NCI-H146 treated with DMSO at 0.1 percent for 48 hours (cell line): ENCODE measurements around the gene LAMA2.

Source experiments
- DNase-seq: peaks from one replicate; lab custom pipeline; 2025; ENCODE audit not compliant: unreplicated experiment; lab: John Stamatoyannopoulos, UW

The LAMA2 gene

GRCh38 chr6:128882991-128883611, at the start of gene LAMA2:
Gene LAMA2, plus strand, starts transcription at chr6:128883138. Its CDS starts 108 bp downstream, at chr6:128883246.
- DNase-seq: no peak

- no peak for DNase-seq
These were observed 46.2 kb upstream of the LAMA2 start for GRCh38 chr6:128836761-128837160.

GRCh38 chr6:128841518-128841917, 41.4 kb upstream of the LAMA2 start:
- no peak for DNase-seq

- no peak for DNase-seq
These were observed 38.3 kb upstream of the LAMA2 start for GRCh38 chr6:128844598-128844997.

- DNase-seq: no peak
These were observed 35.3 kb upstream of the LAMA2 start for GRCh38 chr6:128847431-128848210.

GRCh38 chr6:128848212-128848935, 34.6 kb upstream of the LAMA2 start:
- DNase-seq: no peak

- no peak for DNase-seq
These were observed 27.3 kb upstream of the LAMA2 start for GRCh38 chr6:128855581-128856085.

GRCh38 chr6:128857806-128858205, 25.1 kb upstream of the LAMA2 start:
- no peak for DNase-seq

GRCh38 chr6:128860782-128861181, 22.2 kb upstream of the LAMA2 start:
- no peak for DNase-seq

GRCh38 chr6:128863983-128864382, 19.0 kb upstream of the LAMA2 start:
- no peak for DNase-seq

- DNase-seq: no peak
These were observed 12.2 kb upstream of the LAMA2 start for GRCh38 chr6:128870746-128871145.

GRCh38 chr6:128874863-128875262, 8.1 kb upstream of the LAMA2 start:
- no peak for DNase-seq

- no peak for DNase-seq
These were observed 378 bp upstream of the LAMA2 start for GRCh38 chr6:128882560-128882959.

- DNase-seq: no peak
These were observed 968 bp downstream of the LAMA2 start for GRCh38 chr6:128883906-128884305.

- no peak for DNase-seq
These were observed 2.4 kb downstream of the LAMA2 start for GRCh38 chr6:128885381-128885780.

GRCh38 chr6:128886706-128887105, 3.8 kb downstream of the LAMA2 start:
- DNase-seq: no peak

GRCh38 chr6:128888444-128889175, 5.7 kb downstream of the LAMA2 start:
- no peak for DNase-seq

- no peak for DNase-seq
These were observed 6.9 kb downstream of the LAMA2 start for GRCh38 chr6:128889870-128890269.

GRCh38 chr6:128892079-128892478, 9.1 kb downstream of the LAMA2 start:
- DNase-seq: no peak

- no peak for DNase-seq
These were observed 16.6 kb downstream of the LAMA2 start for GRCh38 chr6:128899341-128900050.
